COLO668 (cell line): ENCODE results near the gene KRT83.
A peak's percentile ranks its signal among the peaks of the same experiment; 100 is the strongest.

ENCODE experiments used
- DNase-seq: peaks from one replicate; lab custom pipeline; 2025; ENCODE audit not compliant: unreplicated experiment; lab: John Stamatoyannopoulos, UW

Gene KRT83

DNA sequence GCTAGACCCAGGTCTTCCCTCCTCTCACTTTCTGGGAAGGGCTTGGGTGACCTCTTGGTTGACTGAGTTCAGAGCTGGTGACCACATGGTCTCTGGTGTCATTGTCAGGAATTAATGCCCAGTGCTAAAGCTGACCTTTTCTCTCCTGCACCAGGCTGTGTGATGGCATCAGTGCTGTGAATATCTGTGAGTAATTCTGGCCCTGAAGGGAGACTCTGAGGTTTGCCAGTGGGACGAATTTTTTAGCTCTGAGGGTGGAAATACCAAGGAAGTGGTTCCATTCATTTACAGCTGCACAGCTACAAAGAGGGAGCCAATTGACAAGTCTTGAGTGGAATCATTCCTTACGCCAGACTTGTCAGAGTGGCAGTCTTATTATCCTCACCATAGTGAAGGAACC is 53.0 kb downstream of the KRT83 start:
- DNase-seq: no peak

DNA sequence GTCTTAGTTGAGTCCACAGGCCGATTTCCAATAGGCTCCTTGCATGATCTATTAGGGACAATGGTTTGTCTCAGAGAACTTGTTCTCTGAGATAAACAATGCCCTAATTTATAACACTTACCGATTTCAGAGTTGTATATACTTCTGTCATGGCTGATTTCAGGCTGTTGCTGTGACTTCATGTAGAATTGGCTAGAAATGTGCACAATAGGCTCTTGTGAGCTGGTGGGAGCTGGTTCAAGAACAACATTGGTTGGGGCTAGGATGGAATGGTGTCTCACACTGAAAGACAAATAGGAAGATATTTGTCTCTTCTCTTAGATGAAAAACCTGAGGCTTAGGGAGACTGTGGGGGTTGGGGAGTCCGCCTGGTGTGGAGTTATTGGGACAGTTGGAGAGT is 53.5 kb downstream of the KRT83 start:
- no peak for DNase-seq

DNA sequence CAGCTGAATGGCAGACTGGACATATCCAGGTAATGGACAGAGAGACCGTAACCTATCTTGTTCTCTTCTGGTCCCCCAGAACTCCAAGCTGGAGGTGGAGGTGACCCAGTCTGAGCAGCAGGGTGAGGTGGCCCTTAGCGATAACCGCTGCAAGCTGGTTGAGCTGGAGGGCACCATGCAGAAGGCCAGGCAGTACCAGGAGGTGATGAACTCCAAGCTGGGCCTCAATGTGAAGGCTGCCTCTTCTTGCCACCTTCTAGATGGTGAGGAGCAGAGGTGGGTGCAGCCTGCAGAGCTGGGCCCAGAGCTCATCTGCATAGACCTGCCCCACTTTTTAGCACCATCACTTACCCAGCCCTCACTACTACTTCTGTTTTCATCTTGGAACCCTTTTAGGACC is 53.9 kb downstream of the KRT83 start:
- no peak for DNase-seq

DNA sequence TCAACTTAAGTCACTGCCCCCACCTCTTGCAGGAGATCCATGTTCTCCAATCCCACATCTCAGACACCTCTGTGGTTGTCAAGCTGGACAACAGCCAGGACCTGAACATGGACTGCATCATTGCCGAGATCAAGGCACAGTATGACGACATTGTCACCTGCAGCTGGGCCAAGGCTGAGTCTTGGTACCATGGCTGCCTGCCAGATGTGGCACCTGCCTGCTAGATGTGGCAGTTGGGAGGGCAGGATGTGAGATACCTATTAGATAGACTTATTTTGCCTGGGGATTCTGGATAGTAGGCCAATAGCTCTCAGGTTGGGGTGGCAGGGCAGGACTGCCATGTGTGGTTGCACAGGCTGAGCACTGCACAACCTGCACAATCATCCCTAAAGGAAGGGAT is 54.7 kb downstream of the KRT83 start:
- DNase-seq: peak; percentile 5

DNA sequence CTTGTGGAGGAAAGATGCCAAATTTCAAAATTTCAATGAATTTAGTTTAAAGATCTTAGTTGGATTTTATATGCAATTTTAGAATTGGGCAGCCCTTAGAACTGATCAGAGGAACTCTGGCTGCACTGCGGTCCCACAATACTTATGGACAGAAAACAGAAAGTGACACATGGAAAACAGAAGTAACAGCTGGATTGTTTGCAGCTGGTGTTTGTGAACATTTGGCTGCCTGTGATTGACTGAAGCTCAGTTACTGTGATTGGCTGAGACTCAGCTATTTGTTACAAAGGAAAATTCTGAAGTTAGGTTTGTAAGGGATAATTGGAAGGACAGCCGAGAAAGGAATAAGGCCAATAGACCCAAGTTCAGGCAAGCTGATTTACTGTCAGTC is 56.8 kb downstream of the KRT83 start:
- no peak for DNase-seq
